Amniotic epithelial cell (primary cell): ENCODE results near the gene UNC80.
A peak's percentile ranks its signal among the peaks of the same experiment; 100 is the strongest.

ENCODE experiments used
- DNase-seq: peaks from one replicate; pipeline ENCODE4 v3.0.0-alpha.2; 2010; ENCODE audit warnings: low read depth

The UNC80 gene

GRCh38 chr2:209917154-209917771, 145.6 kb downstream of the UNC80 start:
- DNase-seq, result no peak

- no peak for DNase-seq
Observed at GRCh38 chr2:209918251-209918650, 146.6 kb downstream of the UNC80 start.

- DNase-seq, result no peak
Observed at GRCh38 chr2:209922116-209922515, 150.5 kb downstream of the UNC80 start.

DNA sequence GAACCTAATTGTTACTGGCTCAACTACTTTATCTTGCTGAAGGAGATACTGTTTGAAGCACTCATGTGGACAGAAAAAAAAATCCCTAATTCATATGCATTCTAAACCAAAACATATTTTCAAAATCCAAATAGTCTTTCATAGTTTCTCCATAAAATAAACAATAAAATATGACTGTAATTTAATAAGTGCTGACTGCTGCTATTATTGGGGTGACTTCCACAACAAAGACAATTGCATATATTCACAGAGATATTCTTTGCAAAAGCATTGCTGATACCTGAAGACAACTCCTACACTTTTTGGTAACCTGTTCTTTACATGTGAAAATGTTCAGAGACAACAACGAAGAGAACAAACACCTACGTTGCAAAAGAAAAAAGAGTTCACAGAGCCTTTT, 157.7 kb downstream of the UNC80 start:
- DNase-seq, result no peak

GRCh38 chr2:209933499-209934483, 162.2 kb downstream of the UNC80 start:
- DNase-seq, result peak; percentile 1

DNA sequence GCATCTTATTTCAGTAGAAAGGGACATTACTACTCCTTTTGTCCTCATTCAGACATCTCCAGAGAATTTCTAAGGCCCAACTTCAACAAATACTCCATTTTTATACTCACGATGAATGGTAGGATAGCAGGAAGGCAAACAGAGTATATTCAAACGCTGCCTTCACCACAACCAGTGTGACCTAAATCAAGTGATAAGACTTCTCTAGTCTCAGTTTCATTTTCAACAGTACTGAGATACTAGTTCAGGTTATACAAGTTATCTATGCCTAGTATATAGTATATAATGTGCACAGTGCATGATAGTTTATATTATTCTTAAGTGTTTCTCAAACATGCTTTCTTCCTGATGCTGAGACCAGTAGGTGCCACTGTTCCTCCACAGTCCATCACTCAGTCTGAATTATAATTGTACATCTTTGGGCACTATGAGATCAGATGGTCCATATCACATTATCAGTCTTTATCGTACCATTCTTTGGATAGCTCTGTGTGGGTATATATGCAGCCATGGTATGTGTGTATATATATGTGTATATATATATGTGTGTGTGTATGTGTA, 164.6 kb downstream of the UNC80 start:
- DNase-seq, result no peak

GRCh38 chr2:209937893-209938292, 166.3 kb downstream of the UNC80 start:
- no peak for DNase-seq

DNA sequence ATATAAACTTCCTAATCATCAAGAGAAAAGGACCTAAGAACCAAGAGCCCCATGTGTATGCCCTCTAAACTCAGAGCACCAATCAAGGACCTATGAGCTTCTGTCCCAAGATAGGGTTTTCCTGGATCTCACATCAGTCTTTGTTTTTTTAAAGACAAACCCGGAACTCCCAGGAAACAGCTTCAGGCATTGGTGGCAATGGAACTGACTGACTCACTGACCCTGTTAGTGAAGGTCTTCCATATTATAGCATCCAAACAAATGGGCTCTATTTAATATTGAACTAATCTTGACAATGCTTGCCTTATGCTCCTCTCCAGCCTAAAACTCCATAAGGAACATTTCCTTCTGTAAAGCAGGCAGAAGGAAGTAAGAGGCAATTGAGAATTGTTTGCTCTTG, 167.3 kb downstream of the UNC80 start:
- DNase-seq, result no peak

- DNase-seq, result no peak
Observed at GRCh38 chr2:209940936-209941335, 169.3 kb downstream of the UNC80 start.

DNA sequence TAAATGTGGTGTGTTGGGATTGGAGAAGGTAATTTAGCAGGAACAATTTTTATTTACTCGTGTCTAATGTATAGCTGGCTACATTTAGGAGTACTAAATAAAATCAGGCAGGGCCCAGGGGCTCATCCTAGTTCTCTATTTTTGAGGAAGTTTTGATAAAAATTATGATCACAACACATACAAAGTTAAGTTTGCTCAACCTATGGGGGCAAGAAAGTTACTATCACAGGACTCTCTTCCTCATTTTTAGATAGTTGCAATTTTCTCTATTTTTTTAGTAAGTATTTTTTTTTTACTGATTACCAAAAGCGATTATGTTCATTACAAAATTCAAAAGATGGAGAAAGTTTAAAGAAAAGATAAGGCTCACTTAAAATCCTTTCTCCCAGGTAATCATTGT, 170.8 kb downstream of the UNC80 start:
- no peak for DNase-seq

GRCh38 chr2:209942936-209943605, 171.4 kb downstream of the UNC80 start:
- DNase-seq, result no peak

GRCh38 chr2:209943776-209944175, 172.1 kb downstream of the UNC80 start:
- DNase-seq, result no peak

- DNase-seq, result no peak
Observed at GRCh38 chr2:209946539-209946938, 174.9 kb downstream of the UNC80 start.

GRCh38 chr2:209956271-209956670, 184.6 kb downstream of the UNC80 start:
- no peak for DNase-seq

DNA sequence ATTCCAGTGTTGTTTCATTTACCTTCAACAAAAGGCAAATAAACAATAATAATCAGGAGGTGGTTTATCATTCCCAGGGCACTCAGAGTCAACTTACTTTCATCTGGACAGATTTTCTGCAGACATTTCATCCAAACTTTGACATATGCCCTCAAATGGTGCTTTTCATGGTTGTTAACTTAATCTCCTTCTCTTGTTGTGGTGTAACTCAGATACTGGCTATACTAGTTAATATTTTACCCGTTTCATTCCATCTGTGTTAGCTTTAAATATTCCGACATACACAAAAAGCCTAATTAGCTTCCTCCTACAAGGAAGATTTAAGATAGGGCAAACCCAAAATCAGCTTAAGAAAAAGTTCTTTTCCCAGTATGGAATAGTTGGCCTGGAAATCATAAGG, 186.4 kb downstream of the UNC80 start:
- DNase-seq, result no peak

DNA sequence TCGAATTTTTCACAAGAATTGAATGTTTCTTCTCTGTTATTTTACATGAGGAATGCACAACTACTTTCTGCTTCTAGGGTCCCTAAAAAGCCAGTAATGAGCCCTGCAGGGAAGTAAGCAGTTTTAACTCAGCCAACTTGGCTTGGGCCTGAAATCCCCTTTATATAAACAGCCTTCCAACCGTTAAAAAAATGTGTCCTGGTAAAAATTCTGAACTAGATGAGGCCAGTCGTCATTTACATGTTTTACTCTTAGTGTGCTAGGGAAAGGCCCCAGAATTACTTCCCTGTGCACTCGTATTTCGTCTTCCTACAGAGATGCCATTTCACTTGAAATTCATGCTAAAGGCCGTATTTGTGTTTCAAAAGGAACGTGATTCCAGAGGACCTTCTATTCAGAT, 188.4 kb downstream of the UNC80 start:
- DNase-seq, result no peak

DNA sequence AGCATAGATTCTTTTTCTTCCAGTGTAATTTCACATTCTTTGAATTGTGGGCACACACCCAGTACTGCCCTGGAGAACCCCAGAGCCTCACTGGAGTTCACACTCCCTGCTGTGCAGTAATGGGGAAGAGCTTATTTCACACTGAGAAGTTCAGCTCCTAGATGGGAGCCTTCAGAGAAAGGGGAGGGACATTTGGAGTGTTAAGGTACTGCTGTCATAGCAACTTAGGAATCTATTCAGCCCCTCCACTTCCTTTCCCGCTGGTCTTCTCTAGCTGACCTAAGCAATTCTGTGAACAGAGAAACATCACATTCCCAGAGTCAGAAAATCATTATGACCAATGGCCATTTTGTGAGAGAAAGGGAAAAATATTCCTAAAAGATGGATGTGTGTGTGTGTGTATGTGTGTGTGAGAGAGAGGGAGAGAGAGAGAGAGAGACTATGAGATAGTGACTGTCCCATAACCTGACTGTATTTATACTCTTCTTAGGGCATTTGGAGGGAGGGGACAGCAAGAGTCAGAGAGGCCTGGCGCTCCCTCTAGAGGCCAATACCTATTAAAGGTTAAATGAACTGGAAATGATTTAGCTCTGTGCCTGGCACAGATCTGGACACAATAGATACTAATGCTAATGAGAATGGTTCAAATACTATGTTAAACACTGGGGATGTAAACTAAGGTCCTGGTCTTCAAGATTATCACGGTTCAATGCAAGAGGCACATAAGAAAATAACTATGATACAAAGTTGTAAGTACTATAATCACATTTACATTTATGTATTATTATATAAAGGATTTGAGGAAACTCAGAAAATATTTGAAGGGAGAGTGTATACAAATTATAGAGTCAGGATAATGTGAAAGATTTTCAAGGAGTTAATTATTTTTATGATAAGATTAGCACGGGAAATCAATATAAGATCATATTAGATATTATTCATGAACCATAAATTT, 189.3 kb downstream of the UNC80 start:
- peak; percentile 32 for DNase-seq

GRCh38 chr2:209965723-209966122, 194.1 kb downstream of the UNC80 start:
- peak; percentile 43 for DNase-seq

DNA sequence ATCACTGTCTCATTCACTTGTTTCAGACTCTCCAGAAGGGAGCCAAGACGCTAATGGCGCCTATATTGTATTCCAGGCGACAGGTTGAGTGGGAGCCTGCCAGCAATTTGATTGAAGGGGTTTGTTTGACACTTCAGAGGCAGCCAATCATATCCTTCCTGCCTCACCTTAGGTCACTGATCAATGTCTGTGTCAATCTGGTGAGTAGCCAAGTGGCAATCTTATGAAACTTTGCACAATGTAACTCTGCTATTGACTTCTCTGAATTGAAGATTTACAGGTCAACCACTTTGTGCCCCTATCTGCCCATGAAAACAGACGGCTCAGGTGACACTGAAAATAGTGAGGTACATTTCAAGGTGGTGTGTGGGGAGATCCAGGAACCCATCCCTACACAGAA, 198.1 kb downstream of the UNC80 start:
- DNase-seq, result no peak

DNA sequence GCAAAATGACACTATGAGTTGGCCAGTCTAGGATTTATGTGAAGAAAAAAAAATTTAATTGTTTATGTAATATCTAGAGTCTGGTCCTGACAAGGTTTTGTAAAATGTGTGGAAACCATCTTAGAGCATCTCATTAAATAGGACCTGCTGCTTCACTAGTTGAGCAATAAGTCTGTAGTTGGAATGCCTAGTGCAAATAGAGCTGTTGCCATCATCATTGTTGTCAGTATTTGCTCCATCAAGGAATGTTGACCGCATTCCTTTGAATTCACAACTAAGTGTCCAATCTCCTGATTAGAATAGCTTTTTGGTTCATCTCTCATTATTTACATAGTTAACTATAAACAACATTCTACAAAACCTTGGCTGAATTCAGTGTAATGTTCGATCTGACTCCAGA, 198.6 kb downstream of the UNC80 start:
- no peak for DNase-seq

DNA sequence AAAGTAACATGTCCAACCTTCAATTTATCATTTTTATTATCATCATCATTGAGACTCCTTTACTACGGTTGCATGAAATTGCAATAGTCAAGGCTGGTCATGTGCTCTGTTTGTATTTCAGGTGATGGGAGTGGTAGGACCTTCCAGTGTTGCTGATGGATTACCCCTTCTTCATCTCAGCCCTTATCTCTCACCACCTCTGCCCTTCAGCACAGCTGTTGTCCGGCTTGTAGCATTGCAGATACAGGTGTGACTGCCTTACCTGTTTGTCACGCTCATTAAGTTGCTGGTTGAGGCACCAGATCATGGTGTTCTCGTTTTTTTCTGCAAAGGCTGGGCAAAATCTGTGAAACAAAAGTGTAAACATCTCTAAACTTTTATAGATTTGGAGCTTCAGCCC, 199.1 kb downstream of the UNC80 start:
- no peak for DNase-seq
